ACC112 (cell line): ENCODE data around the gene TP53I11.

ENCODE experiments used
- H2AFZ ChIP-seq: fragments of 200-600 bp; sonication (generic); one replicate; pipeline ENCODE4 v1.6.0; 2017; ENCODE audit warnings: antibody characterized with exemption, low read length; ENCODE audit not compliant: unreplicated experiment
- H3K27ac ChIP-seq: fragments of 200-600 bp; sonication (generic); 2 replicates; pipeline ENCODE4 v1.5.1; 2014; ENCODE audit warnings: low read depth, mild to moderate bottlenecking, antibody characterized with exemption, low read length, moderate library complexity
- H3K27me3 ChIP-seq: fragments of 200-600 bp; sonication (generic); 2 replicates; pipeline ENCODE4 v1.6.1; 2014; ENCODE audit warnings: mild to moderate bottlenecking, antibody characterized with exemption, low read length, moderate library complexity, mixed read lengths; ENCODE audit not compliant: insufficient read depth
- H3K36me3 ChIP-seq: fragments of 200-600 bp; sonication (generic); 2 replicates; pipeline ENCODE4 v1.6.1; 2016; ENCODE audit warnings: mild to moderate bottlenecking, antibody characterized with exemption, low read length, moderate library complexity, mixed read lengths; ENCODE audit not compliant: insufficient read depth
- H3K4me1 ChIP-seq: fragments of 200-600 bp; sonication (generic); one replicate; pipeline ENCODE4 v1.6.1; 2016; ENCODE audit warnings: low read length, mixed read lengths; ENCODE audit not compliant: insufficient read depth, unreplicated experiment, control insufficient read depth
- H3K4me3 ChIP-seq: fragments of 200-600 bp; sonication (generic); 2 replicates; pipeline ENCODE4 v1.5.1; 2014; ENCODE audit warnings: mild to moderate bottlenecking, low read depth, low read length
- H3K79me2 ChIP-seq: fragments of 200-600 bp; sonication (generic); one replicate; pipeline ENCODE4 v1.6.0; 2016; ENCODE audit warnings: low read length; ENCODE audit not compliant: control insufficient read depth, unreplicated experiment, insufficient read depth

Gene TP53I11

DNA sequence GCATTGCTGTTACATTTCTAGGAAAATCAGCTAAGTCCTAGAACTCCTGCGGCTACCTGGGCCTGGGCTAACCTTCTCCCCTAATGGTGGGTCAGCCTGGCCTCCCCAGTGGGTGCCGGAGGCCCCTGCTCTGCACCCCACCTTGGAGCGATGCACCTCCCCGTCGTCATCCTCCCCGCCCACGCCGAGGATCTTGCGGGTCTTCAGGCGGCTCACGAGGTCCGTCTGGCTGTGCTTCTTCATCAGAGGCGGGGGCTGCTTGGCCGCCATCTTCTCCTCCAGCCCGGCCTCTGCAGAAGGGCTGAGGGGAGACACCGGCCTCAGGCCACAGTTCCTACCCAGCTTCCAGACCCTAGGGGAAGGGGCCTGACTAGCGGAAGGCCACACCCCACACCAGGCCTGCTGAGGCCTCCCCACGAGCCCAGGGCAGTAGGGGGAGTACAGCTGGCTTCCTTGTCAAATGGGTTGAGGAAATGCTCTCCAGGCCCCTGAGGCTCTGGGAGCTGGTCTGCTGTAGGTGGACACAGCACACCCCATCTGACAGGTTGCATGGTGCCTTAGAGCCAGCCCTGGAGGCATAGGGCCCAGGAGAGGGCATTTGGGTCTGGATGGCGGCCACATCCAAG lies 12.5 kb downstream of the TP53I11 start:
- no peak overlapping the region for H3K27ac ChIP-seq
- no peak overlapping the region for H3K4me3 ChIP-seq
- H3K79me2 ChIP-seq = no peaks in the 10 kb centered on the region
- H3K4me1 ChIP-seq = no peaks in the 10 kb centered on the region
- H3K36me3 ChIP-seq = no peaks in the 10 kb centered on the region
- H2AFZ ChIP-seq = no peak overlapping the region
- no peaks in the 10 kb centered on the region for H3K27me3 ChIP-seq

DNA sequence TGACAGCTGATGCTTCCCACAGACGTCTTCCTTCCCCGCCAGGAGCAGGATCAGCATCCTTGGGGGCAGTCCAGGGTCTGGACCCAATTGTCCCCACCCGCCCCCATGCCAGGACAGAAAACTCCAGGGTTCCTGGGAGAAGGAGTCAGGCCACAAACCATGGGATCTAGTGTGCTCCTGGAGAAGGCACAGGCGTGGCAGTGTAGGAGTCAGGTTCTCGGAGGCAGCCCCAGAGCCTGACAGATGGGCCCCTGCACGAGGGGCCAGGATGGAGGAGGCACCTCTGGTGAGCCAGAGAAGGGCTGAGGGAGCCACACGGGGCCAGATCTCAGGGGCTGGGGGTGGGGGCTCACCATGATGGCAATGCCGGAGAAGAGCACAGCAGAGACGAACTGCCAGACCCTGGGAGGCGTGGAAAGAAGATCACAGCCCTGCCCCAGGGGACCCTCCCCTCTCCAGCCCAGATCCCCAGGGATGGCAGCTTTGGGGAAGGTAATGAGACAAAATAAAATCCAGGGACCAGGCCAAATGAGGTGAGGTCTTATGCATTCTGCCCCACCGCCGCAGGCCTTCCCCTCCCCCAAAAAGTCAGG lies 13.6 kb downstream of the TP53I11 start:
- Histone ChIP-seq H3K4me1 (no peaks in the 10 kb centered on the region), H3K4me3 (no peak overlapping the region), H3K79me2 (no peaks in the 10 kb centered on the region), H3K27me3 (no peaks in the 10 kb centered on the region), H3K27ac (no peak overlapping the region), H2AFZ (no peak overlapping the region), H3K36me3 (no peaks in the 10 kb centered on the region)

DNA sequence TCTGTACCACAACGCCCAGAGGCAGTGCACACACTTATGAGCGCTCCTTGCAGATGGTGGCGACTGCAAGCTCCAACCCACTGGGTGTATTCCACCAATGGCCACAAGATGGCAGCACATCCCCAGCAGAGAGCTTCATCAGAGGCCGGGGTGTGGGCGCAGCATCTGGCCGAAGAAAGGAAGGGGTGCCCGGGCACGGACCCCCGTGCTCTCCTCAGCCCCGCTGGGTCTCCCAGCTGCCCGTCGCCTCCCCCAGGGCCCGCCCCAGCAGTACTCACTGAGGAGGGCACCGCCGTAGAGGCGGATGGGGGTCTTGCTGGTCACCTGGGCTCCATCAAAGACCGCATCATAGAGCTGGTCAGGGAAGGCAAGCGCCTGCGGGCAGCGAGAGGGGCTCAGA lies 14.2 kb downstream of the TP53I11 start:
- no peak overlapping the region for H3K4me3 ChIP-seq
- H3K4me1 ChIP-seq = no peaks in the 10 kb centered on the region
- no peaks in the 10 kb centered on the region for H3K79me2 ChIP-seq
- no peak overlapping the region for H2AFZ ChIP-seq
- no peak overlapping the region for H3K27ac ChIP-seq
- no peaks in the 10 kb centered on the region for H3K27me3 ChIP-seq
- no peaks in the 10 kb centered on the region for H3K36me3 ChIP-seq

DNA sequence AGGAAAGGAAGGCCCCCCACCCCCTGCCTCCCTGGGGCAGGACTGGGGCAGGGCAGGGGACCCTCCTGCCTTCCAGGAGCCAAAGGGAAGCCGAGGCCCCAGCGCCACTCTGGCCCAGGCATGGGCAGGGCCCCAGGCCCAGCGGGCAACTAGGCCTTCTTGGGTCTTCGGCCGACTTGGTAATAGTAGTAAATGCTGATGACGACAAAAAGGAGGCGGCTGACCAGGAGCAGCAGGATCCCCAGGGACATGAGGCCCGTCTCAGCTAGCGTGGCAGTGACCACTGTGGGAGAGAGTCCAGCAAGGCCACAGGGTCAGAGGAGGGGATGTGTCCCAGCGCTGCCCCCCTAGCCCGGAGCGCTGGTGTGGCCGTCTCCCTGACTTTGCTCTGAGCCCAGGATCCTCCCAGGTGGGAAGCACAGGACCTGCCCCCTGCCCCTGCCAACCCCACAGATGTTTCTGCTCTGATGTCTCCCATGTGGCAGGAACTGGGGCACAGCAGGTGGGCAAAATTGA lies 15.9 kb downstream of the TP53I11 start:
- Histone ChIP-seq H3K27ac (no peak overlapping the region), H2AFZ (no peak overlapping the region), H3K4me3 (no peak overlapping the region), H3K36me3 (no peaks in the 10 kb centered on the region), H3K4me1 (no peaks in the 10 kb centered on the region), H3K79me2 (no peaks in the 10 kb centered on the region), H3K27me3 (no peaks in the 10 kb centered on the region)

DNA sequence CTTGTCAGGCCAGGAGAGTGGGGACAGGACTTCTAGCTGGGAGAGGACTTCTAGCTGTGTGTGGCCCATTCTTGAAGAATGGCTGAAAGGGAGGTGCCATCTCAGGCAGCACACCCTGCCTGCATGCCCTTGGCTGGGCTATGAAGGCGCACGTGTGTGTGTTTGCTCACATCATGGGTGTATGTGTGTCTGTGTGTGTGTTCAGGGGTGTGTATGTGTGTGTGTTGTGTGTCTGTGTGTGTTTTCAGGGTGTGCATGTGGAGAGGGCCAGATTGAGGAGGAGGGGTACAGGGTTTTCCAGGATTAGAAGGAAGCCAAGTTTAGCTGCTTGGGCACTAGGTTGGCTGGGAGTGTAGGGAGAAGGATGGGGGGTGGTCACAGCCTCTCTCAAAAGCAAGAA lies 16.6 kb downstream of the TP53I11 start:
- no peaks in the 10 kb centered on the region for H3K36me3 ChIP-seq
- H3K27ac ChIP-seq = no peak overlapping the region
- H3K79me2 ChIP-seq = no peaks in the 10 kb centered on the region
- H3K27me3 ChIP-seq = no peaks in the 10 kb centered on the region
- no peaks in the 10 kb centered on the region for H3K4me1 ChIP-seq
- H3K4me3 ChIP-seq = no peak overlapping the region
- H2AFZ ChIP-seq = no peak overlapping the region

DNA sequence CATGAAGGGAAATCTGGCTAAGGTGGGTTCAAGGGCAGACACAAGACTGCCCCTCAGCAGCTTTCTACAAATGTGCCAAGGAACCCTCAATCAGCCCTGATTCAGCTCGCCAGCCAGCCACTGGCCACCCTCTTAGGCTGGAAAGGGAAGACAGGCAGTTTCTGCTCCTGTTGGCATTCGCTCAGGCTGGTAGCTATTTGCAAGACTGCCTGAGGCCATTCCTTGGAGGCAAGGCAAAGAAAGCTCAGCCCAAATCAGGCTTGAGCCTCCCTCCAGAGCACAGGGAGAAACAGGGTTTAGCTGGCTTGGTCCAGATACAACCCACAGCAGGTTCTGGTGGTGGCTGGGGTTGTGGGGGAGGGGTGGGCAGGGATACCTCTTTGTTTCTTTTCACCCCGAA lies 19.2 kb downstream of the TP53I11 start:
- Histone ChIP-seq H3K4me3 (no peak overlapping the region), H3K27ac (no peak overlapping the region)

DNA sequence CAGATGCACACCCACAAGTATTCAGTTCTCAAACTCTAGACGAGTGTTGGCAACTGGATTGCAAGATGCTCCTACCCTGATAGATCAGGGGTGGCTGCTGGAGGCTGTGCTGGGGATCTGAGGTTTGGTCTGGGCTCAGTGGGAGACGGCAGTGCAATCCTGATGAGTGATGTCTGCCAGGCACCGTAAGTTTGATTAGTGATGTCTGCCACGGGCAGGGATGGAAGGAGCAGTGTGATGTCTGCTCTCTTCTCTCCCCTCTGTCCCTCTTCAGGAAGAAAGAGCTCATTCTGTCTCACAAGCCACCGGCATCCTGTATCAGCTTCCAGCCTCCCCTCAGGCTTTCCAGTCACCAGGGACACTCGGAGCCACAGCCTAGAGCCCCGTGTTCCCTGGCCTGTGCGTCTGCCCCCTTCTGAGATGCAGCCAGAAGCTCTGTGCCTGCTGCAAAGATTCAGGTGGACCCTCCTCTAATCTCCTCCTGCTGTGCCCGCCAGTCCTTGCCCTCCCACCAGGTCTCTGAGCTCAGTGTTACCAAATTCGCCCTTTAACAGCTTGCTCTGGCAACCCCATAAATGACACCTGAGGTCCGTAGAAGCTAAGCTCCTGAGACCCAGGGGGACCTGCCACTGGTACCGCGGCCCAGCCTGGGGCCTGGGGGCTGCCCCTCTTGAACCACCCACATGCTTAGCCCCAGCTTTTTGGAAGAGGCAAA lies 19.9 kb downstream of the TP53I11 start:
- Histone ChIP-seq H3K4me3 (no peak overlapping the region), H3K27me3 (no peaks in the 10 kb centered on the region), H3K4me1 (no peaks in the 10 kb centered on the region), H3K27ac (no peak overlapping the region), H3K79me2 (no peaks in the 10 kb centered on the region), H3K36me3 (no peaks in the 10 kb centered on the region), H2AFZ (no peak overlapping the region)

More for the DNA sequence above, 19.2 kb downstream of the TP53I11 start:
- no peaks in the 10 kb centered on the region for H3K36me3 ChIP-seq
- no peaks in the 10 kb centered on the region for H3K27me3 ChIP-seq
- H3K4me1 ChIP-seq = no peaks in the 10 kb centered on the region
- no peaks in the 10 kb centered on the region for H3K79me2 ChIP-seq
- no peak overlapping the region for H2AFZ ChIP-seq

DNA sequence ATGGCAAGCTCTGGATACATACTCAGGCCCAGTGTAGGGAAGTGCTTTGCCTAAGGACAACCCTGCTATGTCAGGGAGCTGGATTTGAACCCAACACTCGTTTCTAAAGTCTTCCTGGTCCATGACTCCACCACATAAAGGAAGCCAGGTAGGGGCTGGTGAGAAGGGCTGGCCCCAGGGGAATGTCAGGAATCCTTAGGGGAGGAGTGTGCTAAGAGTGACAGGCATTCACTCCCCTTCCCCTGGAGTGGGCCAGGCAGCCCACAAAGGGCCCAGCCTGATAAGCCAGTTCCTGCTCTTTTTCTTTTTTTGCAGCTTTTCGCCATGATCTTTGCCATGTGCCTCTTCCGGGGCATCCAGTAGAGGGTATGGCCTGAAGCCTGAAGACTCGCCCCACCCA lies 21.9 kb downstream of the TP53I11 start:
- H3K27ac ChIP-seq = no peak overlapping the region
- H3K4me3 ChIP-seq = no peak overlapping the region

DNA sequence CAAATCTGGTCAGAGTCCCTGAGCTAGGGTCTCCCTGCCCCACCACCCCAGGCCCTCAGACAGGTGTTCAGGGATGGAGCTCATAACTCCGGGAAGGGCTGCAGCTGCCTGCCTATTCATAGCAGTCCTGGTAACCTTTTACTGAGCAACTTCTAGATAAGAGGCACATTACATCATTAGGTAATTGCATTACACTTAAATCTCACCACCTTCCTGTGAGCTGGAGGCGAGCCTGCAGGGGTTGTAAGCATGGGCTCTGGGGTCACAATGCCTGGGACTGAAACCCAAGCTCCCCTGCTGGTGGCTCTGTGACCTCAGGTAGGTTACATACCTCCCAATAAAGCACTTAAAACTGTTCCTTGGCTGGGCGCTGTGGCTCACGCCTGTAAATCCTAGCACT lies 22.5 kb downstream of the TP53I11 start:
- H3K79me2 ChIP-seq = no peaks in the 10 kb centered on the region
- H3K27me3 ChIP-seq = no peaks in the 10 kb centered on the region
- H2AFZ ChIP-seq = no peak overlapping the region
- H3K36me3 ChIP-seq = no peaks in the 10 kb centered on the region
- no peak overlapping the region for H3K4me3 ChIP-seq
- H3K27ac ChIP-seq = no peak overlapping the region
- H3K4me1 ChIP-seq = no peaks in the 10 kb centered on the region

More for the DNA sequence above, 21.9 kb downstream of the TP53I11 start:
- Histone ChIP-seq H3K27me3 (no peaks in the 10 kb centered on the region), H2AFZ (no peak overlapping the region), H3K79me2 (no peaks in the 10 kb centered on the region), H3K36me3 (no peaks in the 10 kb centered on the region), H3K4me1 (no peaks in the 10 kb centered on the region)

DNA sequence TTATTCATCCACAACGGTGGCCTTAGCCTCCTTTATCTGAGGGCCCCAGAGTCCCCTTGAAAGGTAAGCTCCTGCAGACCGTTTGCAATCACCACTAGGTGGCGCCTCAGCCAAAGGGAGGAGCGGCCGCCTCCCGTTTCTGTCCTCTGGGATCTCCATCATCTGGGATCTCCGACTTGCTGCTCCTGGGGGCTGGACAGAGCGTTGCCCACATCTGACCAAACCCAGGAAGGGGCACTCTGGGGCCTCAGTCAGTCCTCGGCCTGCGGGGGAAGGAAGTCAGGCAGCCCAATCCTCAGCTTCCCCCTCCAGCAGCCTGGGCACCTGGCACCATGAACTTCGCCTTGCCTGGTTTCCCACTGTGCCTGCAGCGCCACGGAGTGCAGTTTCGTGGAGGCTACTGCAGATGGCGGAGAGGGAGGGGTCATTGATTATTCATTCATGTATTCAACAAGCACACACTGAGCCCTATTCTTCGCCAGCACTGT lies 23.5 kb downstream of the TP53I11 start:
- Histone ChIP-seq H3K4me1 (no peaks in the 10 kb centered on the region), H3K36me3 (no peaks in the 10 kb centered on the region), H2AFZ (no peak overlapping the region), H3K4me3 (no peak overlapping the region), H3K27ac (no peak overlapping the region), H3K79me2 (no peaks in the 10 kb centered on the region), H3K27me3 (no peaks in the 10 kb centered on the region)
